Measurements from ENCODE around the gene KIF19. TPM values are rescaled to one million over a fixed set of nuclear protein-coding genes. Genes with fewer than 3 reads are reported as not detected.

KIF19 gene
- total RNA-seq, 2 experiments from 2014 or later = 0.81 to 1.1 TPM

DNA sequence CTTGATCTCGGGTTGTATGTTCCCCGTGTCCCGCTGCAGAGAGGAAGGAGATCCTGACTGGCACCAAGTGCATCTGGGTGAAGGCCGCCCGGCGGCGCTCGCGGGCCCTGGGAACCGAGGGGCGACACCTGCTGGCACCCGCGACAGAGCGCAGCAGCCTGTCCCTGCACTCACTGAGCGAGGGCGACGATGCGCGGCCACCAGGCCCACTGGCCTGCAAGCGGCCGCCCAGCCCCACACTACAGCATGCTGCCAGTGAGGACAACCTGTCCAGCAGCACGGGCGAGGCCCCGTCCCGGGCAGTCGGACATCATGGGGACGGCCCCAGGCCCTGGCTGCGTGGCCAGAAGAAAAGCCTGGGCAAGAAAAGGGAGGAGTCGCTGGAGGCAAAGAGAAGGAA, 28.1 kb downstream of the KIF19 start:
- TF ChIP-seq, protein P1, sequence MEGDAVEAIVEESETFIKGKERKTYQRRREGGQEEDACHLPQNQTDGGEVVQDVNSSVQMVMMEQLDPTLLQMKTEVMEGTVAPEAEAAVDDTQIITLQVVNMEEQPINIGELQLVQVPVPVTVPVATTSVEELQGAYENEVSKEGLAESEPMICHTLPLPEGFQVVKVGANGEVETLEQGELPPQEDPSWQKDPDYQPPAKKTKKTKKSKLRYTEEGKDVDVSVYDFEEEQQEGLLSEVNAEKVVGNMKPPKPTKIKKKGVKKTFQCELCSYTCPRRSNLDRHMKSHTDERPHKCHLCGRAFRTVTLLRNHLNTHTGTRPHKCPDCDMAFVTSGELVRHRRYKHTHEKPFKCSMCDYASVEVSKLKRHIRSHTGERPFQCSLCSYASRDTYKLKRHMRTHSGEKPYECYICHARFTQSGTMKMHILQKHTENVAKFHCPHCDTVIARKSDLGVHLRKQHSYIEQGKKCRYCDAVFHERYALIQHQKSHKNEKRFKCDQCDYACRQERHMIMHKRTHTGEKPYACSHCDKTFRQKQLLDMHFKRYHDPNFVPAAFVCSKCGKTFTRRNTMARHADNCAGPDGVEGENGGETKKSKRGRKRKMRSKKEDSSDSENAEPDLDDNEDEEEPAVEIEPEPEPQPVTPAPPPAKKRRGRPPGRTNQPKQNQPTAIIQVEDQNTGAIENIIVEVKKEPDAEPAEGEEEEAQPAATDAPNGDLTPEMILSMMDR (IDR thresholded peaks at IDR 0.05) = peak; percentile 30
- intact Hi-C loops (cut with DNase I, micrococcal nuclease) = loop anchor here (5.0 kb wide), 1 partner anchor 52 kb away; no protein-coding TSS in a partner anchor
- no peak overlapping the region for H3K4me3 Mint-ChIP-seq
- H3K4me1 Mint-ChIP-seq (ENCODE audit: low read depth) = peaks cover 4% of the 10 kb centered on the region
- H3K36me3 ChIP-seq (ENCODE audit: insufficient read depth, low read length) = no peaks in the 10 kb centered on the region
- peaks cover 65% of the 10 kb centered on the region for H3K27me3 Mint-ChIP-seq
- peaks cover 54 to 75% of the 10 kb centered on the region in 2 experiments for H3K27me3 ChIP-seq (ENCODE audit: control insufficient read depth in 1 of 2, insufficient read depth in 2 of 2, low read length in 2 of 2)
- H3K4me3 ChIP-seq (ENCODE audit: low read length) = no peak overlapping the region
- peaks cover 0 to 6% of the 10 kb centered on the region in 2 experiments for H3K9me3 ChIP-seq (ENCODE audit: control insufficient read depth in 1 of 2, insufficient read depth in 1 of 2, low read length in 2 of 2)
- ChIA-PET POLR2A (no interaction called here), CTCF (no interaction called here)
- H3K27ac ChIP-seq (ENCODE audit: low read depth in 1 of 2, low read length in 2 of 2) = no peak overlapping the region
- DNase-seq (peak in 11 of 14 experiments; percentile 30 to 70 (median 40)), ATAC-seq (ENCODE audit: poor library complexity) (peak; percentile 71)
- H3K4me1 ChIP-seq (ENCODE audit: insufficient read depth, low read length) = peaks cover 26% of the 10 kb centered on the region
- no peaks in the 10 kb centered on the region for H3K9me3 Mint-ChIP-seq
- H3K27ac Mint-ChIP-seq = no peak overlapping the region
- no peaks in the 10 kb centered on the region for H3K36me3 Mint-ChIP-seq (ENCODE audit: low read depth)

GRCh38 chr17:74354561-74354960, 28.5 kb downstream of the KIF19 start:
- Mint-ChIP-seq H3K9me3 (no peaks in the 10 kb centered on the region), H3K36me3 (ENCODE audit: low read depth) (no peaks in the 10 kb centered on the region), H3K27ac (no peak overlapping the region), H3K4me1 (ENCODE audit: low read depth) (peaks cover 4% of the 10 kb centered on the region), H3K27me3 (peaks cover 68% of the 10 kb centered on the region), H3K4me3 (no peak overlapping the region)
- DNase-seq (no peak), ATAC-seq (ENCODE audit: poor library complexity) (no peak)
- no peaks in the 10 kb centered on the region for H3K36me3 ChIP-seq (ENCODE audit: insufficient read depth, low read length)
- H3K9me3 ChIP-seq (ENCODE audit: control insufficient read depth in 1 of 2, insufficient read depth in 1 of 2, low read length in 2 of 2) = peaks cover 0 to 6% of the 10 kb centered on the region in 2 experiments
- H3K27me3 ChIP-seq (ENCODE audit: control insufficient read depth in 1 of 2, insufficient read depth in 2 of 2, low read length in 2 of 2) = peaks cover 55 to 75% of the 10 kb centered on the region in 2 experiments
- TF ChIP-seq, protein P1 (IDR thresholded peaks at IDR 0.05) = no peak
- intact Hi-C loops (cut with DNase I, micrococcal nuclease) = loop anchor here (5.0 kb wide), 1 partner anchor 52 kb away; no protein-coding TSS in a partner anchor
- H3K4me1 ChIP-seq (ENCODE audit: insufficient read depth, low read length) = peaks cover 26% of the 10 kb centered on the region
- no peak overlapping the region for H3K4me3 ChIP-seq (ENCODE audit: low read length)
- ChIA-PET POLR2A (no interaction called here), CTCF (no interaction called here)
- no peak overlapping the region for H3K27ac ChIP-seq (ENCODE audit: low read depth in 1 of 2, low read length in 2 of 2)

GRCh38 chr17:74355065-74355464, 29.0 kb downstream of the KIF19 start:
- ATAC-seq (ENCODE audit: poor library complexity) = no peak
- peaks cover 26% of the 10 kb centered on the region for H3K4me1 ChIP-seq (ENCODE audit: insufficient read depth, low read length)

More at GRCh38 chr17:74355065-74355464, 29.0 kb downstream of the KIF19 start:
- no peak for DNase-seq
- Mint-ChIP-seq H3K4me3 (no peak overlapping the region), H3K36me3 (ENCODE audit: low read depth) (no peaks in the 10 kb centered on the region), H3K4me1 (ENCODE audit: low read depth) (peaks cover 4% of the 10 kb centered on the region), H3K27ac (no peak overlapping the region), H3K27me3 (peaks cover 67% of the 10 kb centered on the region), H3K9me3 (no peaks in the 10 kb centered on the region)
- no peak overlapping the region for H3K4me3 ChIP-seq (ENCODE audit: low read length)
- H3K36me3 ChIP-seq (ENCODE audit: insufficient read depth, low read length) = no peaks in the 10 kb centered on the region
- POLR2A ChIA-PET = no interaction called here
- intact Hi-C loops (cut with DNase I, micrococcal nuclease) = no loop called here
- peaks cover 0 to 11% of the 10 kb centered on the region in 2 experiments for H3K9me3 ChIP-seq (ENCODE audit: control insufficient read depth in 1 of 2, insufficient read depth in 1 of 2, low read length in 2 of 2)
- CTCF ChIA-PET = no interaction called here
- no peak overlapping the region for H3K27ac ChIP-seq (ENCODE audit: low read depth in 1 of 2, low read length in 2 of 2)
- H3K27me3 ChIP-seq (ENCODE audit: control insufficient read depth in 1 of 2, insufficient read depth in 2 of 2, low read length in 2 of 2) = peaks cover 56 to 79% of the 10 kb centered on the region in 2 experiments
- TF ChIP-seq, protein P1 (IDR thresholded peaks at IDR 0.05) = no peak
